Effector CD8-positive, alpha-beta T cell (primary cell): Measurements from ENCODE around the gene FOXB1.

Source experiments
- DNase-seq: peaks from one replicate; lab custom pipeline; 2025; lab: John Stamatoyannopoulos, UW

The FOXB1 gene

DNA sequence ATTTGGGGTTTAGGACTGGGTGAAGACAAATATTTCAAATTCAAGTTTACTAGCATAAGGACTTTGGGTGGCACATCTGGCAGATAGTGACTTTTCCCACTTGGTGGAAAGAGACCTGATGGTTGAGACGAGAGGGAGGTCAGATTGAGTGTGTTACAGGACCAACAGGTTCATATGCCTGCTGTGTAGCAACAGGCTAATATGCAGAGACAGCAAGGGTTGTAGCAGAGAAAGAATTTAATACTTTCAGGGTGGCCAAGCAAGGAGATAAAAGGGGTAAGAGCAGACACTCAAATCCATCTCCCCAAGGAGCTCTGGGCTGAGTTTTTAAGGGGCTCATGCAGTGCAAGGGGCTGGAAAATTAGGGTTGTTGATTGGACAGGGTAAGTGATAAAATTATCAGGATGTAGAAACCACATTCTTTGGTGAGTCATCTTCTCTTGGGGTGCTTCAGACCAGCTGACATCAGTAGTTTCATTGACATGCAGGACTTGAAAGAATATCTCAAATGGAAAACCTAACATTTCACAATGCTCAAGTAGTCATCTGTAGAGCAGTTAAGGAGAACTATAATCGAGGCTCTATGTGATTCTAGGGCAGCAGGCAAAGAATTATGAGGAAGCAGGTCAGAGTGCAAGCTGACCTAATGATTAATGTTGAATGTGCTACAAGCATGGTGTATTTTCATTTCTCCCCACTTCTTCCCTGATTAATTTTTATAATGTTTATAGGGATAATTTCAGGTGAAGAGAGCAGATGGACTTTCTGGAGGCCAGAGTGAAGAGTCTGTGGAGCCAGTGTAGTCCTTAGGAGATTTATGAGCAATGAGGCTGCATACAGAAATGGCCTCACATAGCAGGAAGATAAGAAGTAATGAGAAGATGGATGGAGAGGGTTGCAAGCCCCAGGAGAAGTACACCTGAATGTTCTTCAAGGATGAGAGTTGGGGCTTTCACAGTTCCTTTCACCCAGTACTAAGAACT is 13.7 kb downstream of the FOXB1 start:
- no peak for DNase-seq

DNA sequence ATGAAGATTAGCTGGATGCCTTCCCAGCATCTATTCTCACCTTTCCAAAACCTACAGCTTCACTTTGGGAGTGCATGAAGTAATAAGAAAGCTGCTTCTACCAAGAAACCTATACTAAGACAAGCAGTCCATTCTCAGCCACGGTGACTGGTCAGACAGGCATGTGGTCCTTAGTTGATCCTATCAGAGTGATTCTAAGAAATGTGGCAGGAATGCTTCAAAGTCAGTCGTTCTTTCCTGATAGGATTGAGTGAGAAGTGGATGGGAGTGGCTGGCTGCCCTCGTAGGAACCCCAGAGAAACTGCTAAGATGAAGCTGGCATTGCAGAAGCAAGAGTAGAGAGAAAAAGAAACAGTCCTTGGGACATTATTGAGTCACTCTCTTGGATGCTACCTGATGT is 16.6 kb downstream of the FOXB1 start:
- DNase-seq = no peak

DNA sequence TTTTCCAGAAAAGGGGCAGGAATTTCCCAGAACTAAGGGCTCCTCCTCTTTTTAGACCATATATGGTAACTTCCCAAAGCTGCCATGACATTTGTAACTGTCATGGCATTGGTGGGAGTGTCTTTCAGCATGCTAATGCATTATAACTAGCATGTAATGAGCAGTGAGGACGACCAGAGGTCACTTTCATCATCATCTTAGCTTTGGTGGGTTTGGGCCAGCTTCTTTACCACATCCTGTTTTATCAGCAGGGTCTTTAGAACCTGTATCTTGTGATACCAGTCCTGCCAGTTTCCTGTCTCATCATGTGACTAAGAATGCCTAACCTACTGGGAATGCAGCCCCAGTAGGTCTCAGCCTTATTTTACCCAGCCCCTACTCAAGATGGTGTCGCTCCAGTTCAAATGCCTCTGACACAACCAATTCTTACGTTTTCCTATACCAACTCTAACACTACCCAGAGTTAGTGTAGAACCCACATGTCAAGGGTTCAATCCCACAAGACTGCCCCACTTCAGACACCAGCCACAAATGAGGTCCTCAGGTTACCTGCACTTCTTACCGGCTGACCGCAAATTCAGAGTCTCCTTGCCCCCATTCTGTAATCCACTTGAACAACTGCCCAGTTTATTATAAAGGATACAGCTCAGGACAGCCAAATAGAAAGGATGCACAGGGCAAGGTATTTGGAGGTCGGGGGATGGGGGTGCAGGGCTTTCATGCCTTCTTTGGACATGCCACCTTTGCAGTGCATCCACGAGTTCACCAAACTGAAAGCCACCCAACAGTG is 17.7 kb downstream of the FOXB1 start:
- DNase-seq = no peak

DNA sequence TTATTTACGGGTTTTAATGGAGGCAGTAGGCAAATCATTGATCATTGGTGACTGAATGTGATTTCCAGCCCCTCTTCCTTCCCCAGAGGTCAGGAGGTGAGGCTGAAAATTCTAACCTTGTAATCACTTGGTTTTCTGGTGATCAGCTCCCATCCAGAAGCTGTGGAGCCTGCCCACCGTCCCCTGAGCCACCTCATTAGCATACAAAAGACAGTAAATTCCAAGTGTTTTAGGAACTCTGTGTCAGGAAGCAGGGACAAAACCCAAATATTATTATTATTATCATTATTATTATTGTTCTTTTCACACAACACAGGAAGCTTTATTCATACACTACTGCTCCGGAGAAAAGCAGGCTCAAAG is 18.2 kb downstream of the FOXB1 start:
- no peak for DNase-seq

DNA sequence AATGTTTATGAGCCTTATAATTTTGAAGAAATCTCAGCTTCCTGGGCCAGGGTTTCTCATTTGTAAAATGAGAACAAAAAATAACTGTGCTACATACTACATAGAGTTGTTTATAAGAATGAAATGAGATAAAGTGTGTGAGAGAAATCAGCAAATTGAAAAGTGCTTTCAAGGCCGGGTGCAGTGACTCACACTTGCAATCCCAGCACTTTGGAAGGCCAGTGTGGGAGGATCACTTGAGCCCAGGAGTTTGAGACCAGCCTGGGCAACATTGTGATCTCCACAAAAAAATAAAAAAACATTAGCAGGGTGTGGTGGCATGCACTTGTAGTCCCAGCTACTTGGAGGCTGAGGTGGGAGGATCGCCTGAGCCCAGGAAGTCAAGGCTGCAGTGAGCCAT is 22.4 kb downstream of the FOXB1 start:
- DNase-seq = no peak

DNA sequence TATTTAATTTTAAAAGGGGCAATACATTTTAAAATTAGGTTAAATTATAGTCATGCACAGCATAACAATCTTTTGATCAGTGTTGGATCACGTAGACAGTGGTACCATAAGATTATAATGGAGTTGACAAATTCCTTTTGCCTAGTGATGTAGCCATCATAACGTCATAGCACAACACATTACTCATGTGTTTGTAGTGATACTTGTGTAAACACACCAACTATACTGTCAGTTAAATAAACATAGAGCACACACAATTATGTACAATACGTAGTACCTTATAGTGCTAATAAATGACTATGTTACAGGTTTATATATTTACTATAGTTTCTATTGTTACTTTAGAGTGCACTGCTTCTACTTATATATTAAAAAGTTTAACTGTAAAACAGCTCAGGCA is 31.2 kb downstream of the FOXB1 start:
- no peak for DNase-seq

DNA sequence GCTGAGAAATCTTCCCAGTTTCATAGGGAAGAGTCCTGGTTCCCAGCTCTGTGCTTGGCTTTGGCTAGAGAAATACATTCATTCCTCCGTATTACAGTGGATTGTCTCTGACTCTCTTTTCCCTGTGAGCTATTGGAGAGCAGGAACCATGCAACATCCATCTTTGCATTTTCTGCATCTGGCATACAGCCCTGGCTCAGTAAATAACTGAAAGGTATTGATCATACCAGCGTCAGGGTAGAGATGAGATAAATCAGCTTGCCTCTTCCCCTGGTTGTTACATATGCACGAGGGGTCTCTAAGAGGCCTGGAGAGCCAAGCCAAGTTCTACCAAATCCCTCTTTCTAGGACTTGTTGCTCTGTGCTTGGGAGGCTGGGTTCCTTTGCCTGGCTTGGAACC is 35.2 kb downstream of the FOXB1 start:
- no peak for DNase-seq

DNA sequence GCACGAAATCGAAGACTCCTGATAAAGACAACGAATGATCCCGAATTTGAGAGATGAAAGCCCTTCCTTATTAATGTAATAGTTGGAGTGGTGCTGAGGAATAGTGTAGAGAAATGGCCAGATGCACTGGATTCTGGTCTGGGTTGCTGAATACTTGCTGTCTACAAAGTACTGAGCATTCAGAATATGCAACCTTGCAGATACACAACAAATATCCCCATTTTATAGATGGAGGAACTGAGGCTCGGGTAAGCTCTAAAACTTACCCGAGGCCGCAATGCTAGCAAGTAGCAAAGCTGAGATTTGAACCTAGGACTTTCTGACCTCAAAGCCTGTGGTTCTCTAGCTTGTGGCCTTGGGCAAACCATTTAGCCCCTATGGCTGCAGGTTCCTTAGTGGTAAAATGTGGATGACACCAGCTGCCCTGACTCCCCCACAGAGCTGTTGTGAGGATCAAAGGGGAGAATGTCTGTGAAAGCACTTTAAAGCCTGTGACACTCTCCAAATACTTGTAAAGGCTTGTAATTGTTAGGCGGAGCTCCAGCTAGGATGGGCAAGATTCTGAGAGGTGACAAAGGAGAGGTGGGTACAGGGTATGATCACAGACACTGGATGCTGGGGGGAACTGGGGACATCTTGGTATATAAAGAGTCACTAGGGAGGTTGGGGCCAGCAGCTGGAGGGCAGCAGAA is 39.8 kb downstream of the FOXB1 start:
- DNase-seq = no peak

DNA sequence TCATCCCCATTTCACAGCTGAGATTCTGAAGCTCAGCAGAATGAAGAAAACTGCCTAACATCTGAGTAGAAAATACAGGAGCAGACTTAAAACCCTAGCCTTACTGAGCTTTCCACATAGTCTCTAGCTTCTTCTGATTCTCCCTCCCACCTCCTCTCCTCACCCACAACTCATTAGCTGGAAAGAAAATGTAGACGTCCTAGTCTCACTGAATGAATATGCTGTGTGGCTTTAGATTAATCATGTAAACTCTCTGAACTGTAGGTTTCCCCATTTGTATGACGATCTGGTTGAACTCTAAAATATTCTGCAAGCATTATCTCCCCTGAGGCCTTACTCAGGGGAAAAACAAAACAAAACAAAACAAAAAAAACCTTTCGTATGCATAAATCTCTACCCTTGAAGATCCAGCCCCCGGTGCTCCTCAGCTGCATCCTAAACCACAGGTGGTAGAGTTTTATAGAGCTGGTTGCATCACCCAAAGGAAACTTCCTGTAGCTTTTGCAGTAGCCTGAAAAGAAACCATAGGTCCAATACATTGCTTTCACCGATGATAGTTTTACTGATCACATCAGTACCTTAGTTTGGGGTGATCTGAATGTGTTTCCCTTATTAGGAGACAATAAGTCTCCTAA is 40.6 kb downstream of the FOXB1 start:
- DNase-seq = no peak

DNA sequence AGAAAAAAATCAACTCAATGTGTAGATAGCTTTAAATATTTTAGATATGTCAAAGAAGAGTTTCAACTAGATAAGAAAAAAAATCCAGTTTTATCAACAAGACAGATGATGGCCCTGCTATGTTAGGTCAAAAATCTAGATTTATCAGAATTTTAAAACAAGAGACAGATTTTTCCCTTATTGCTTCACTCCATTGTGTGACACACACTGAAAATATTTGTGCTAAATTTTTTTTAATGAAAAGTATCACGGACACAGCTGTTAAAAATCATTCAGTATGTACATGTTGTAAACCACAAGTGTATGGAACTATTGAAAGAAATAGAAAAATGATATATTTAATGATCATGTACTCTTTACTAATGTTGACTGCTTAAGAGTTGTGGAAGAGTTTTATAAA is 43.6 kb downstream of the FOXB1 start:
- no peak for DNase-seq

DNA sequence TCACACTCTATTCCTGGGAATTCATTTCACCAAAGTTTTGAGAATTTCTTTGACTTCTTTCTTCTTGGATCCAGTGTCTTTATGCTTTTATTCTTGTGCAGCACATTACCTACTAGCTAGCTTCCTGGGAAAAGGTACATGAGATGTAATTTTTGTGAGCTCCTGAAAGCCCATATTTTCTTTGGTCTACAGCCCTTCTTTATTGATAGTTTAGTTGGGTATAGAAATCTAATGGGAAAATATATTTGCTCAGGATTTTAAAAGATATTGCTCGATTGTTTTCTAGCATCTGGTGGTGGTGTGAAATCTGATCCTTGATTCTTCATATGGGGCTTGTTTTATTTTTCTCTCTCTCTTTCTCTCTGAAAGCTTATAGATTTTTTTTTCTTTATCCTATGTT is 45.8 kb downstream of the FOXB1 start:
- no peak for DNase-seq

DNA sequence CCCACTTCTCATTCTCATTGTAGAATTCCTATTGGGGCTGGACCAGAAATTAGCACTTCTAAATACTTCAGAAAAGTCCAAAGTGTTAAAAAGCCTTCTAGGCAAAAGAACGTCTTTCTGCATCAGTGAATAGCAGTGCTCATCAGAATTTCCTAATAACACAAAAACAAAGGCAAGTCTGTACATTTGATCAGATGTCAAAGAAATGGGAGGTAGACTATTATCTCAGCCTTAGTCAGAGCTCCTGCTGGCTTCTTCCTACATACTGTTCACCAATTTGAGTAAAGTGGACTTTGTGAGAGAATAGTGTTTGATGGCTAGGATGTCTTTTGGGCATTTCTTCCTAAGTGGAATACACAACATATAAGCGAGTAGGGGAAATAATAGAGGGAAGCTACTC is 48.7 kb downstream of the FOXB1 start:
- no peak for DNase-seq

DNA sequence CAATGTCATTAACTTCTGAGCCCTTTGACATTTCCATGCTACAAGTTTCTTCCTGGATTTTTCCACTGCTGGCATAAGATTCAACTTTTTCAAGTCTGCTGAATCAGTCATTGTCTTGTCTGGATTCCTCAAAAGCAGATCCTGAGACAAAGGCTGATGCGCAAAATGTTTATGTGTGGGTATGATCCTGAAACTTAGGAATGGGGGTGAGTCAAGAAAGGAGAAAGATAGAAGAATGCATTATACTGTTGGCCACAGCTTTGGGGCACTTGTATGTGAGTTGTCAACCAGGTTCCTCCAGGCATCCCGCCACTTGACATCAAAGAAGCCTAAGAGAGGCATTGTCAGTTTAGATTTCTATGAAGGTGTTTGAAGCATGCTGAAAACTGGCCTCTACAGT is 50.4 kb downstream of the FOXB1 start:
- no peak for DNase-seq
